DOHH2 (cell line): ENCODE measurements around the gene ZFHX2.
"Not testable (repeated sequence)": the region's sequence is repeated elsewhere in the genome, so short reads cannot be mapped to it uniquely, and the experiment has no call there.

Source experiments
- H3F3A ChIP-seq: fragments of 200-600 bp; sonication (generic), shearing (Covaris generic); 2 replicates; pipeline ENCODE4 v1.6.0; 2016; ENCODE audit warnings: antibody characterized with exemption, mild to moderate bottlenecking; ENCODE audit not compliant: control insufficient read depth, insufficient read depth
- H3K27ac ChIP-seq: fragments of 200-600 bp; sonication (generic); 2 replicates; pipeline ENCODE4 v1.5.1; 2014; ENCODE audit warnings: low read depth, mild to moderate bottlenecking, low read length, moderate library complexity
- H3K27me3 ChIP-seq: fragments of 200-600 bp; sonication (generic); 2 replicates; pipeline ENCODE4 v1.6.1; 2014; ENCODE audit warnings: mild to moderate bottlenecking, low read length, mixed read lengths; ENCODE audit not compliant: control insufficient read depth
- H3K36me3 ChIP-seq: fragments of 200-600 bp; sonication (generic); 2 replicates; pipeline ENCODE4 v1.6.1; 2014; ENCODE audit warnings: mild to moderate bottlenecking, low read length, moderate library complexity, mixed read lengths; ENCODE audit not compliant: control insufficient read depth
- H3K4me1 ChIP-seq: fragments of 200-600 bp; sonication (generic); 2 replicates; pipeline ENCODE4 v1.6.1; 2014; ENCODE audit warnings: mild to moderate bottlenecking, low read length, mixed read lengths; ENCODE audit not compliant: control insufficient read depth
- H3K4me2 ChIP-seq: fragments of 200-600 bp; sonication (generic); 2 replicates; pipeline ENCODE4 v1.6.0; 2014; ENCODE audit warnings: mild to moderate bottlenecking, low read length, moderate library complexity
- H3K4me3 ChIP-seq: fragments of 200-600 bp; sonication (generic); 2 replicates; pipeline ENCODE4 v1.5.1; 2014; ENCODE audit warnings: mild to moderate bottlenecking, low read length, mixed read lengths
- H3K79me2 ChIP-seq: fragments of 200-600 bp; sonication (generic); 2 replicates; pipeline ENCODE4 v1.6.1; 2014; ENCODE audit warnings: mild to moderate bottlenecking, low read length, mixed read lengths; ENCODE audit not compliant: control insufficient read depth
- H3K9me2 ChIP-seq: fragments of 200-600 bp; sonication (generic); replicated peaks from 2 replicates; pipeline ENCODE4 v1.6.1; 2014; ENCODE audit warnings: mild to moderate bottlenecking, low read length, mixed read lengths; ENCODE audit not compliant: control insufficient read depth
- H3K9me3 ChIP-seq: fragments of 200-600 bp; sonication (generic); 2 replicates; pipeline ENCODE4 v1.6.1; 2014; ENCODE audit warnings: antibody characterized with exemption, low read length, mixed read lengths; ENCODE audit not compliant: control insufficient read depth, insufficient read depth
- H4K20me1 ChIP-seq: fragments of 200-600 bp; sonication (generic); 2 replicates; pipeline ENCODE4 v1.6.0; 2014; ENCODE audit warnings: low read depth, mild to moderate bottlenecking, antibody characterized with exemption, low read length, moderate library complexity; ENCODE audit not compliant: control insufficient read depth, insufficient read depth
- EZH2phosphoT487 ChIP-seq: fragments of 200-600 bp; sonication (generic); IDR thresholded peaks from 2 replicates; pipeline ENCODE4 v1.6.1; 2017; ENCODE audit warnings: borderline replicate concordance, mild to moderate bottlenecking, antibody characterized with exemption, low read length, moderate library complexity, mixed read lengths
- TF ChIP-seq, protein P1 (sequence below): fragments of 200-600 bp; sonication (generic); IDR thresholded peaks from one replicate; pipeline ENCODE4 v1.5.1; 2014; ENCODE audit warnings: antibody characterized with exemption, mild to moderate bottlenecking, low read depth, low read length; ENCODE audit not compliant: poor library complexity, severe bottlenecking

The ZFHX2 gene

DNA sequence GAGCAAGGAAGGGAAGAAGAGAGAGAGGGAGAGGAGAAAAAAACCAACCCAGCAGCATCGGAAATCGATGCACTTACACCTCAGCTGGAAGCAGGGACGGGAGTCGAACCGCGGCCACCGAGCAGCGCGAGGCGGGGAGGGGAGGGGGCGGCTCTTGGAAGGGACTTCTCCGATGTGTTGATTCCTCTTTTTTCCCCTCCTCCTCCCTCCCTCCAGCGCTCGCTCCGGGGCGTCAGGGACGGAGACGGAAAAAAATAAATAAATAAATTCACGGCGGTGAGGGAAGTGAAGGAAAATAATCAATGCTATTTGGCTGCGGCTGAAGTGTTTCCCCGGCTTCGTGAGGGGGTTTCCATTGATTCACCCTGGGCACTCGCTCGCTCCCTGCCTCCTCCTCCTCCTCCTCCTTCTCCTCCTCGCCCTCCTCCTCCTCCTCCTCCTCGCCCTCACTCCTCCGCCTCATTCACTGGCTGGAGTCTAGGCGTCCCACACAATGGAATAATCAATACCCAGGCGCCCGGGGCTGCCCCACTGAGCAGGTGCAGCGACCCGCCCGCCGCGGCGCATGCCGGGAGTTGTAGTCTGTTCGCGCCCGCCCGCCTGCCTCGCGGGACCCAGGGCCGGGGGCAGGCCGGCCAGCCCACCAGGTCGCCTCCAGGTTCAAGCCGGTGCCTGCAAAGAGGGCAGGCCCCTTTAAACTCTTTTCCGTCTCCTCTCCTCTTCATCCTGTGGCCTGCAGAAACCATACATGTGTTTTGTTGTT is at the start of gene ZFHX2:
Gene ZFHX2, minus strand, starts transcription at position 500 of the 763 bp plus-strand sequence. CDS start 16,440 bp downstream, outside the sequence.
- H3K4me3 ChIP-seq, result peak within 1 kb of the TSS; percentile 84
- H3K4me2 ChIP-seq, result peak within 1 kb of the TSS; percentile 88

DNA sequence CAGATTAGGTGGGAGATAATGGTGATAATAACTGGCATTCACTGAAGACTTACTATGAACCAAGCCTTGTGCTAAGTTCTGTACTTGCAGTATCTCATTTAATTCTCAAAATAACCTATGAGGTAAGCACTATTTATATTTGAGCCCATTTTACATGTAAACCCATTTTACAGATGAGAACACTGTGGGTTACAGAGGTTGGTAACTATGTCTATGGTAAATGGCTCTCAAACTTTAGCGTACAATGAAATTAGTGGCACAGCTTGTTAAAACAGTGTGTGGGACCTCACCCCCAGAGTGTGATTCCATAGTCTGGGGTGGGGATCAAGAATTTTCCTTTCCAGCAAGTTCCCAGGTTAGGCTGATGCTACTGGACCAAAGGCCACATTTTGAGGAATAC is 49.2 kb upstream of the ZFHX2 start:
- no peak overlapping the region for H3K4me2 ChIP-seq
- no peaks in the 10 kb centered on the region for H4K20me1 ChIP-seq
- H3K9me3 ChIP-seq, result no peaks in the 10 kb centered on the region
- H3K27ac ChIP-seq, result no peak overlapping the region
- no peaks in the 10 kb centered on the region for H3K4me1 ChIP-seq
- no peaks in the 10 kb centered on the region for H3K27me3 ChIP-seq
- no peaks in the 10 kb centered on the region for H3K36me3 ChIP-seq
- no peaks in the 10 kb centered on the region for H3K9me2 ChIP-seq
- H3K4me3 ChIP-seq, result no peak overlapping the region
- no peak for TF ChIP-seq EZH2phosphoT487
- TF ChIP-seq, protein P1, sequence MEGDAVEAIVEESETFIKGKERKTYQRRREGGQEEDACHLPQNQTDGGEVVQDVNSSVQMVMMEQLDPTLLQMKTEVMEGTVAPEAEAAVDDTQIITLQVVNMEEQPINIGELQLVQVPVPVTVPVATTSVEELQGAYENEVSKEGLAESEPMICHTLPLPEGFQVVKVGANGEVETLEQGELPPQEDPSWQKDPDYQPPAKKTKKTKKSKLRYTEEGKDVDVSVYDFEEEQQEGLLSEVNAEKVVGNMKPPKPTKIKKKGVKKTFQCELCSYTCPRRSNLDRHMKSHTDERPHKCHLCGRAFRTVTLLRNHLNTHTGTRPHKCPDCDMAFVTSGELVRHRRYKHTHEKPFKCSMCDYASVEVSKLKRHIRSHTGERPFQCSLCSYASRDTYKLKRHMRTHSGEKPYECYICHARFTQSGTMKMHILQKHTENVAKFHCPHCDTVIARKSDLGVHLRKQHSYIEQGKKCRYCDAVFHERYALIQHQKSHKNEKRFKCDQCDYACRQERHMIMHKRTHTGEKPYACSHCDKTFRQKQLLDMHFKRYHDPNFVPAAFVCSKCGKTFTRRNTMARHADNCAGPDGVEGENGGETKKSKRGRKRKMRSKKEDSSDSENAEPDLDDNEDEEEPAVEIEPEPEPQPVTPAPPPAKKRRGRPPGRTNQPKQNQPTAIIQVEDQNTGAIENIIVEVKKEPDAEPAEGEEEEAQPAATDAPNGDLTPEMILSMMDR, result no peak
- H3F3A ChIP-seq, result no peaks in the 10 kb centered on the region
- H3K79me2 ChIP-seq, result no peaks in the 10 kb centered on the region

More for the DNA sequence above, at the start of gene ZFHX2:
- Histone ChIP-seq H3K27ac (no peak within 1 kb of the TSS), H3K9me3 (no peaks in the 10 kb centered on the region), H4K20me1 (no peaks in the 10 kb centered on the region), H3K9me2 (no peaks in the 10 kb centered on the region), H3K27me3 (peaks cover 17% of the 10 kb centered on the region), H3K36me3 (no peaks in the 10 kb centered on the region; the same call in 1 of the 2 replicates), H3K79me2 (peaks cover 4% of the 10 kb centered on the region), H3F3A (no peaks in the 10 kb centered on the region), H3K4me1 (peaks cover 20% of the 10 kb centered on the region)
- TF ChIP-seq EZH2phosphoT487, result no peak
- TF ChIP-seq, protein P1, result no peak

DNA sequence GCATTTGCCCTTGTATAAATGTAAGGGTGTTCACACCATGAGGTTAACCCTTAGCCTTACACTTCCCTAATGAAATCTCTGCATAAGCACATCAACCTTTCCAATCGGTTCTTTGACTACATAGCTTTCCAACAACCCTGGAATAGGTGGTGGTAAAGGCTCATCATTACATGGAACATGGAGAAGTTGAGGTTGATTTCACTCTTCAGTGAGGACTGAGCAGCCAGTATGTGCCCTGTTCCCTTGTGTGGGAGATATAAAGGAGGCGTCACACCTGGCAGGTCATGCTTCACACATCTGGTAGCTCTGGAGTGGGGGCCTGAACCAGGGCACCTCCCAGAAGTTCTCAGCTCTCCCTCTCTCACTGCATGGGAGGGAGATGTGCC is 48.8 kb upstream of the ZFHX2 start:
- no peaks in the 10 kb centered on the region for H3K9me2 ChIP-seq
- no peaks in the 10 kb centered on the region for H3F3A ChIP-seq
- no peaks in the 10 kb centered on the region for H3K79me2 ChIP-seq
- TF ChIP-seq, protein P1, result no peak
- no peak for TF ChIP-seq EZH2phosphoT487
- H3K9me3 ChIP-seq, result no peaks in the 10 kb centered on the region
- H3K27me3 ChIP-seq, result no peaks in the 10 kb centered on the region
- H3K36me3 ChIP-seq, result no peaks in the 10 kb centered on the region
- no peaks in the 10 kb centered on the region for H3K4me1 ChIP-seq
- no peak overlapping the region for H3K4me2 ChIP-seq
- no peaks in the 10 kb centered on the region for H4K20me1 ChIP-seq
- H3K27ac ChIP-seq, result no peak overlapping the region
- H3K4me3 ChIP-seq, result no peak overlapping the region

DNA sequence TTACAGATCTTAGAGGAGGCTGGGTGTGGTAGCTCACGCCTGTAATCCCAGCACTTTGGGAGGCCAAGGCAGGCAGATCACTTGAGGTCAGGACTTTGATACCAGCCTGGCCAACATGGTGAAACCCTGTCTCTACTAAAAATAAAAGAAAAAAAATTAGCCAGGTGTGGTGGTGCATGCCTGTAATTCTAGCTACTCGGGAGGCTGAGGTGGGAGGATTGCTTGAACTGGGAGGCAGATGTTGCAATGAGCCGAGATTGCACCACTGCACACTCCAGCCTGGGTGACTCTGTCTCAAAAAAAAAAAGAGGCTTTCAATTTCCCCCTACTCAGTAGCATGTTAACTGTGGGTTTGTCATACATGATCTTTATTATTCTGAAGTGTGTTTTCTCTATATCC is 42.6 kb upstream of the ZFHX2 start:
- H4K20me1 ChIP-seq, H3K4me2 ChIP-seq, H3K4me1 ChIP-seq, H3F3A ChIP-seq, H3K36me3 ChIP-seq, H3K9me2 ChIP-seq, H3K27me3 ChIP-seq, H3K79me2 ChIP-seq, H3K4me3 ChIP-seq, H3K27ac ChIP-seq, H3K9me3 ChIP-seq: not testable (repeated sequence)
